EH (cell line): Measurements from ENCODE around the gene XPO4.
A peak's percentile ranks its signal among the peaks of the same experiment; 100 is the strongest.
"Not testable (repeated sequence)": the region's sequence is repeated elsewhere in the genome, so short reads cannot be mapped to it uniquely, and the experiment has no call there.

Experiments used
- DNase-seq: peaks from one replicate; pipeline ENCODE4 v3.0.0-alpha.2; 2015; ENCODE audit warnings: low read depth

XPO4 gene

DNA sequence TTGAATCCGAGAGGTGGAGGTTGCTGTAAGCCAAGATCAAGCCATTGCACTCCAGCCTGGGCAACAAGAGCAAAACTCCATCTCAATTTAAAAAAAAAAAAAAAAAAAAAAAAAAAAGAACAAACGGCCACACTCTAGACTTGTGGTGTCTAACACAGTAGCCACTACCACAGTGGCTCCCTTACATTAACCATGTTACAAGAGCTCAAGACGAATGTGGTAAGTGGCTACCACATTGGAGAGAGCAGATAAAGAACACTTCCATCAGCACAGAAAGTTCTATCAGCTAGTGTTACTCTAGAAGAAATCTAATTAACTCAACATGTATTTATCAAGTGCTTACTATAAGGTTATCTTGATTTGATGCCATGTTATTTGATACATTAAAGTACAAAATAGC, 11.5 kb downstream of the XPO4 start:
- no peak for DNase-seq

DNA sequence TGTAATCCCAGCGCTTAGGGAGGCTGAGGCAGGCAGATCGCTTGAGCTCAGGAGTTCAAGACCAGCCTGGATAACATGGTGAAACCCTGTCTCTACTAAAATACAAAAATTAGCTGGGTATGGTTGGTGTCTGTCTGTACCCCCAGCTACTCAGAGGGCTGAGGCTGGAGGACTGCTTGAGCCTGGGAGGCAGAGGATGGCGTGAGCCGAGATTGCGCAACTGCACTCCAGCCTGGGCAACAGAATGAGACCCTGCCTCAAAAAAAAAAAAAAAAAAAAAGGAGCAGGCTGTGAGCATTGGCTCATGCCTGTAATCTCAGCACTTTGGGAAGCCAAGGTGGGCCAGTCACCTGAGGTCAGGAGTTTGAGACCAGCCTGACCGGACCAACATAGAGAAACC, 12.0 kb downstream of the XPO4 start:
- not testable (repeated sequence) for DNase-seq

DNA sequence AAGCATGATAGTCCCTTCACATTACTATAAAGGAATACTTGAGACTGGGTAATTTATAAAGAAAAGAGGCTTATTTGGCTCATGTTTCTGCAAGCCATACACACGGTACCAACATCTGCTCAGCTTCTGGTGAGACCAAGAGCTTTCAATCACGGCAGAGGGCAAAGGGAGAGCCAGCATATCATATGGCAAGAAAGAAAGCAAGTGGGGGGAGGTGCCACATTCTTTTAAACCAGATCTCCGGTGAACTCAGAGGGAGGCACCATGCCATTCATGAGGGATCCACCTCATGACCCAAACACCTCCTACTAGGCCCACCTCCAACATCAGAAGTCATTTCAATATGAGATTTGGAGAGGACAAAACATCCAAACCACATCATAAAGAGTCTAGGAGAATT, 20.3 kb downstream of the XPO4 start:
- peak; percentile 42 for DNase-seq

DNA sequence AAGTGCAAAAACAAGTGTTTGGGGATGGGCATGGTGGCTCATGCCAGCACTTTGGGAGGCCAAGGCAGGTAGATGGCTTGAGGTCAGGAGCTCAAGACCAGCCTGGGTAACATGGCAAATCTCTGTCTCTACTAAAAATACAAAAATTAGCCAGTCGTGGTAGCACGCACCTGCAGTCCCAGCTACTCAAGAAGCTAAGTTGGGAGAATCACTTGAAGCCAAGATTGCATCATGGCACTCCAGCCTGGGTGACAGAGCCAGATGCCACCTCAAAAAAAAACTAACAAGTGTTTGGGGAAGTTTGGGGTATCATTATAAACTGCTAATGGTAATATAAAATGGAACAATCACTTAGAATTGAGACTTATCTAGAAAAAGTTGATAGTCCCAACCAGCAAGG, 24.6 kb downstream of the XPO4 start:
- no peak for DNase-seq

DNA sequence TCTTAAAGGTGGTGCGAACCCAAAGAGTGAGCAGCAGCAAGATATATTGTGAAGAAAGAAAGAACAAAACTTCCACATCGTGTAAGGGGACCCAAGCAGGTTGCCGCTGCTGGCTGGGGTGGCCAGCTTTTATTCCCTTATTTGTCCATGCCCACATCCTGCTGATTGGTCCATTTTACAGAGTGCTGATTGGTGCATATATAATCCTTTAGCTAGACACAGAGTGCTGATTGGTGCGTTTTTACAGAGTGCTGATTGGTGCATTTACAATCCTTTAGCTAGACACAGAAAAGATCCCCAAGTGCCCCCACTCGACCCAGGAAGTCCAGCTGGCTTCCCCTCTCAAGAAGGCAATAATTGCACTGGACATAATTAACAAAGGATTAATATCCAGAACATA, 25.7 kb downstream of the XPO4 start:
- not testable (repeated sequence) for DNase-seq

DNA sequence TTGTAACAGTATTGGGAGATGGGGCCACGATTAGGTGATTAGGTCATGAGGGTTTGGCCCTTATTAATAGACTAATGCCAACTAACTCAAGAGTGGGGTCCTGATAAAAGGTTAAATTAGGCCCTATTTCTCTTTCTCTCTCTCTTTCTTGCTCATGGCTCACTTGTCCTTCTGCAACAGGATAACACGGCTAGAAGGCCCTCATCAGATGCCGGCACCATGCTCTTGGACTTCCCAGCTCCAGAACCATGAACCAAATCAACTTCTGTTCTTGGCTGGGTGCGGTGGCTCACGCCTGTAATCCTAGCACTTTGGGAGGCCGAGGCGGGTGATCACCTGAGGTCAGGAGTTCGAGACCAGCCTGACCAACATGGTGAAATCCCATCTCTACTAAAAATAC, 28.1 kb downstream of the XPO4 start:
- DNase-seq = not testable (repeated sequence)

DNA sequence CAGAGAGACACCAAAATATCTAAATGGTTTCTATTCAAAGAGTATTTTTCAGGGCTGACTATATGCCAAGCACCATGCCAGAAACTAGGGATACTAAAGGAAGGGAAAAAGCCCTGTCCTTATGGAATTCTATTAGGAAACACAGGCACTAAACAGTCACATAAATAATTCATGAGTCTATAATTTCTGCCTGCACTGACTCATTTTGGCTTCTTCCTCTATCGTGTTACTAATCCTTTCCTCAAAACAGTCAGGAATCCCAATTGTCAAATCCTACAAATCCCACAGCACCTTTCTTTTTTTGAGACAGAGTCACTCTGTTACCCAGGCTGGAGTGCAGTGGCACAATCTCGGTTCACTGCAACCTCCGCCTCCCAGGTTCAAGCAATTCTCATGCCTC, 29.2 kb downstream of the XPO4 start:
- DNase-seq = peak; percentile 71

DNA sequence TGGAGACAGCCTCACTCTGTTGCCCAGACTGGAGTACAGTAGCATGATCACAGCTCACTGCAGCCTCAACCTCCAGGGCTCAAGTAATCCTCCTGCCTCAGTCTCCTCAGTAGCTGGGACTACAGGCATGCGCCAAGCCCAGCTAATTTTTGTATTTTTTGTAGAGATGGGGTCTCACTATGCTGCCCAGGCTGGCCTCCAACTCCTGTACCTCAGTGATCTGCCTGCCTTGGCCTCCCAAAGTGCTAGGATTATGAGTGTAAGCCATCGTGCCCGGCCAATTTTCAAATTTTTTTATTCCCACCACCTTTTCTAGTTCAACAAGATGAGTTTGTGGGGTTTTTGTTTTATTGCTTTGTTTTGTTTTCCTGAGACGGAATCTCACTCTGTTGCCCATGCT, 31.7 kb downstream of the XPO4 start:
- no peak for DNase-seq

DNA sequence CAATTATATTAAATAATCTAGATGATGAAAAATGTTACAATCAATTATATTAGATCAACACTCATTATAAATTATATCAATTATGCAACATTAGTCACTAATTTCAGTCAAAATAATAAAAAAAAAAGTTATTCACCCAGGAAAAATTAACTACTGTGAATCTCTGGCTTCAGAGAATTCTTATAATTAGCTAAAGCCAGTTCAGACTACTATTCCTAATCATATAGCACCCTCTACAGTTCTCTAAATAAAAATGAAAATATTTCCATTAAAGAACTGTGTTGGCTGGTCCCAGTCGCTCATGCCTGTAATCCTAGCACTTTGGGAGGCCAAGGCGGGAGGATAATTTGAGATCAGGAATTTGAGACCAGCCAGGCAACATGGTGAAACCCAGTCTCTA, 33.0 kb downstream of the XPO4 start:
- peak; percentile 27 for DNase-seq

DNA sequence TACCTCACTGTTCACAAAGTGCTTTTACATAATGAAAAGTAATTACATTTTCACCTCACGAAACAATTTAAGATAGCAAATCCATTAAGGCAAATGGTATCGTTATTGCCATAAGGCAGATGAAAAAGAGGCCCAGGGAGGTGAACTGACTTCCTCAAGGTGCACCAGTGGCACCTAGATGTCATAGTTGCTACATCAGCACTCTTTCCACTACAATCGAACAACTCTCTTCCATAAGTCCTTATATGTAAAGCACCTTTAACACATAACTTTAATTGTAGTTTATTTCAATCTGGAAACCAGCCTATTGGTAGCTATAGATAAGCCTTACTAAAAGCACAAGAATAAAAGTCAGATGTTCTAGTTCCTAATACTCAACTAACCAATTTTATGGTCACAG, 35.1 kb downstream of the XPO4 start:
- DNase-seq = no peak

DNA sequence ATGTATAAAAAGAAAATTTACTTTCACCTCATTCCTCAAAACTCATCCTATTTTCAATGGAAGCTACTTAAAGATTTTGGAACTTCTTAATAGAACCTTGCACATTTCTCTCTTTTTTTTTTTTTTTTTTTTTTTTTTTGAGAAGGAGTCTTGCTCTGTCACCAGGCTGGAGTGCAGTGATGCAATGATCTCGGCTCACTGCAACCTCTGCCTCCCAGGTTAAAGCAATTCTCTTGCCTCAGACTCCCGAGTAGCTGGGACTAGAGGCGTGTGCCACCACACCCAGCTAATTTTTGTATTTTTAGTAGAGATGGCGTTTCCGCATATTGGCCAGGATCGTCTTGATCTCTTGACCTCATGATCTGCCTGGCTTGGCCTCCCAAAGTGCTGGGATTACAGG, 40.9 kb downstream of the XPO4 start:
- not testable (repeated sequence) for DNase-seq

DNA sequence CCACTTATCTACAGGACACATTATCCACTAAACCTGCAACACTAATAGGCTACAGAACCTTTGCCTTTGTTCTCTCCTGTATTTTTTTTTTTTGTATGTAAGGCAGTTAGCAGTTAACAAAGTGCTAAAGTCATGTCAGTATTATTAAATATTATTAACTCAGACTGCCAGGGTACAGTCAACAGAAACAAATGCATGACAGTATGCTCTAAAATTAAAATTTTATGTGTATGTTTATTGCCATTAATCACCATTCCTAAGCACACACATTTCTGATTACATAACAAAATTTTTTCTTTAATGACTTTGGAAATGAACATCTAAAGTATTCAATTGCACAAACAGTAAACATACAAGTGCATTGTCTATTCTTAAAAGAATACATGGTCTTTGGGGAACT, 41.7 kb downstream of the XPO4 start:
- DNase-seq = peak; percentile 11

DNA sequence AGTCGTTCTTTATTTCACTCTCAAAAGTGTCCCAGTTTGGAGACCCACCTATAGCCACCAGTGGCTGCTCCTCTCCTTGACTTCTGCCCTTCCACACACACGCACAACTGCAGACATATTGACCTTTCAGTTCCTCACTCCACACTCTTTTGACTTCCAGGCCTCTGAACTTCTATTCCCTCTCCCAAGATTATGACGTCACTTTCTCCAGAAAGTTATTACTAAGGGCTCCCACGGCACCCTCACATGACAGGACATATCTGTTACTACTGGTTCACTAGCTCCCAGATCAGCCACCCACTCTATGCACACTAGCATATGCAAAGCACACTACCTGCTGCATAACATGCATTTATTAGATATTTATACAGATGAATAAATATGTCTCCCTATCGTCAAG, 45.9 kb downstream of the XPO4 start:
- DNase-seq = no peak

DNA sequence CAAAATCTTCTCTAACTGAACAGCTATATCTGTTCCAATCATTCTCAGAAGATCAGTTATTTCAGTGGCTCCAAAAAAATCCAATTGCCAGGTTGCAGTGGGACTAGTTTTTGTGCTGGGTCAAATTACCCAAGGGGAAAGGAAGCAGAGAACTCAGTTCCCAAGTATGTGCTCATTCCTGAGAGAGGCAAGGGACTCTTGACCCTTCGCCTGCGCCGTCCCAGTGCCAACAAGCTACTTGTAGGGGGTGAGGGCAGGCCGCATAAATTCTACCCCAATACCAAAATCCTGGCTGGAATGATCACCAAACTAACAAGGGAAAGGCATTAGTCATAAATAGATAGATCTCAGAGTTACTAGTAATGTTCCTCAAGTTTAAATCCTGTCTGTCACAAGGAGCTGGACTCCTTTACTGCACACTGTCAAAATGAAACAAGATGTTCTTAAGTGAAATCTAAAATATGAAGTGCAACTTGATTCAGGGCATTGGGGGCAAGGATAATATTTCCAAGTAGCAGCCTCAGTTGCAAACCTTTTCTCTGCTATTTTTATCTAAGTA, 50.6 kb downstream of the XPO4 start:
- no peak for DNase-seq

DNA sequence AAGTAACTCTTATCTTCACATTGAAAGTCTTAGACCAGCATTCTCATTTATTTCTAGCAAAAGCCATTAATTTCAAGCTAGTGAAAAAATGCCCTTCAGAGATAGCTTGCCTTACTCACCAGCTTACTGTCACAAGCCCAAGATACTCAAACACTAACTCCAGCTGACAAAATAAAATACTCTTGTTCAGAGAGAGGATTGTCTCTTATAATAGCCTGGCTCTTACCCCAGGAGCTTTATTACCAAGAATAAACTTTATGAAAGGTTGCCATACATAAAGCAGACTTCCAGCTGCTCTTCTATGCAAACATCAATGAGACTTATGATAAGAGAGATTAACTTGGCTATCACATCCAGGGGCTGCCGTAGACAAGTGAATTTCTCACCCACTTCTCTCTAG, 53.6 kb downstream of the XPO4 start:
- DNase-seq = no peak

DNA sequence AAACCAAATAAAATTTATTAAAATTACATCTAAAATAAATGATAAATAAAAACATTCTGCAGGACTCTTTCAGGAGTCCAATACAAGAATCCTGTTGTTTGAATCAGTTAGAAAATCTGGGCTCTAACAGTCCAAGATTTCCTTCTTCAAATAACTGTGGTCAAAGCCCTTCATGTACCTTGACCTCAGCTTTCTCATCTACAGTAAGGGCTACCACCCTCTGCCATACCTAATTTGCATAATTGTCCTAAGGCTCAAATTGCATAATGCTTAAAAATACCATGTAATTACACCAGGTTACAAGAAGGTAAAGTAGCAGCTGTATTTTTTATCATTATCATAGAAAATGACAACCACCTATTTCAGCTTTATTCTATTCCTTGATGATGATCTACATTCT, 54.3 kb downstream of the XPO4 start:
- no peak for DNase-seq

DNA sequence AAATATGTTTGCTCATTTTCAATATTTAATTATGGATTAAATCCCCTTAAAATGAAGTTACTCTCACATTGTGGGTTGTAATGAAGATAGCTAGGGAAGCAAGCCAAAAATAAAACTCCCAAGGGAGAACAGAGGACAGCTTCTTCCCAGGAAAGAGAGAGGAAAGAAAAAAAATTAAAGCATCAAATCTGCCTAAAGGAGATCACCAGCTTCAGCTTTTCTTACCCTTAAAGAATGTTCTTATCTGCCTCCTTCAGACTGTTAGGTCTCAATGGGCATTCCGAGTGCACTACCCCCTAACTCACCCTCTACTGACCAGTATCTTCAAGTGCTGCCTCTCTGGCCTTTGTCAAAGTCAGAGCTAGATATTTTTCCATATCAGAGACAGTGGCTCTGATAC, 55.2 kb downstream of the XPO4 start:
- DNase-seq = no peak

DNA sequence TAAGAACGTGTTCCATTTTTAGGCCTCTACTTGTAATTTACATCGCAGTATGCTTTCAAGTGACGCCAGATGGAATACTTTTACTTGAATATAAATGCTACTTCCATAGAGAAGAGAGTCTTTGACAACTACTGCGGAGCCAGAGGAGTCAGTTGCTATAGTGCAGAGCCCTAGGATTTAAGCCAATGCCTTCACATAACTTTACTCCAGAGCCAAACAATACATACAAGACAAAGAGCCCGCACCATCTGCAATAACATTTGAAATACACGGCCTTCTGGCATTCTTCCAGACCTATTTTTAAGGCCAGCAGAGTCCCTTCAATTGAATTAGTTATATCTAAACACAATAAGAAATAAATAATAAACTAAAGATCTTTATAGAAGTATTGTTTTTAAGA, 59.4 kb downstream of the XPO4 start:
- DNase-seq = no peak

DNA sequence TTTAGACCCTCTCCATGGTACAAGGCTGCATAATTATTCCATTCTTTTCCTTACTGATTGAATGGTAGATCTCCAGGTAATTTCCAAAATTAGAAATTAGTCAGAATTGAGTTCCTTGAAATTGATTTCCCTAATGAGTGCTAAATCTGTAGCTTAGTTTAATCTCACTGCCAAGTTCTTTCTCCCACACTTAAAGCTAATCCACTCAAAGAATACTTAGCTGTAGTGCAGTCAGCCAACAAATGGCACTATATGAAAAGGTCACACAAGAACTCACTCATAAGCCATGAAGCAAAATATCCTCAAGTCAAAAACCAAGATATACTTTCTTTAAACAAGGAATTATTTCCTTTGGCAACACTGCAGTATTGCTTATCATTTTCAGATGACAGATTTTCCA, 62.0 kb downstream of the XPO4 start:
- no peak for DNase-seq

DNA sequence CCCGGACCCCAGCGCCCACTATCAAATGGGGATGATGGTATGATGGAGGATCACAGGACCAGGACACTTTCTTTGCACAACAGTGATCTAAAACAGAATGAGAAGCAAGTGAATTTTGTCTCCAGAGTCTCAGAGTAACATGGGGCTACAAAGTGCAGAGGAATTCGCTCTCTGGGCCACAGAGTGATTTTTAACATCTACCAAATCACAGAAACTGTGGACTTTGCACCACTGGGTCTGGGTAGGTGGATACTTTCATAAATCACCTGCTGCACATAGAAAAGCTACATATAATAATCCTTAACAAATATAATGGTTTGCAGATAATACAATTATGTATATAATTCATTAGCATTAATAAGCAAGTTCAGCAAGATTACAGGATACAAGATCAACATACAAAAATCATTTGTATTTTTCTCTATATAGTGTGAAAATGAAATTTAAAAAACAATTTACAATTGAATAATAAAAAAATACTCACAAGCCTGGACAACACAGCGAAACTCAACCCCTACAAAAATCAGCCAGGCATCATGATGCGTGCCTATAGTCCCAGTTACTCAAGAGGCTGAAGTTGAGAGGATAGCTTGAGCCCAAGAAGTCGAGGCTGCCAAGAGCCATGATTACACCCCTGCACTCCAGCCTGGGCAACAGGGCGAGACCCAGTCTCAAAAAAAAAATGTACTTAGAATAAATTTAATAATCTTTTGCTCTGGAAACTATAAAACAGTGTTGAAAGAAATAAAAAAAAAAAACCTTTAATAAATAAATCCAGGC, 68.5 kb downstream of the XPO4 start:
- no peak for DNase-seq

DNA sequence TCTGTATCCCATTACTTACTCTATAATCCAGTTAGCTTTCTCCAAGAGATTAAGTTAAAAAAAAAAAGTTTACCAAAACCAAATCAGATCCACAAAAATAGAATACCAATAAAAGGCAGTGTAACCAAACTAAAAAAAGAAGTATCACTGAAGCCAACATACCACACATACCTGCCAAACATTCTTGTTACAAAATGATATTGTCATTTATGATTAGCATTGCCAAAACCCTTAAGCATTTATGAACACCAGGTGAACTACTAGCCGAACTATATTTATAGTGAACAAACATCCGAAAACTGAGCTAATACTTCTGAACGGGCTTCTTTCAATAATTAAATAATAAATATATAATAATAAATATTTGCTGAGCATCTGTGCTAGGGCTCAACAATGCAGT, 69.7 kb downstream of the XPO4 start:
- DNase-seq = no peak

DNA sequence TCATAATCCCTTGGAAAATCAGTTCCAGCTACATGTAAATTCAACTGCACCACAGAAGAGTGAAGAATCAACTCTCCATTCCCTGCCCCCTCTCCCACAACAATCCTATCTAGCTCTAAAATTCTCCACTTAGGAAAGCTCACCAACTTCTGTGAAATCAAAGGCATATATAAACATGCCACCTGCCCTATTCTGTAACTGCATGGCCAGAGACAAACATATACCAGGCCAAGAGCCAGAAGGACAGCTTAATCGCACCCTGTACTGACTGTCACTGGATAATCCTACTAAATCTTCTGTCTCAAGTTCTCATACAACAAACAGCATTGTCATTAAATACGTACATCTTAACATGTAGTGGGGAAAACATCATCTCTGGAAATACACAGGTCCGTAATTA, 70.6 kb downstream of the XPO4 start:
- no peak for DNase-seq

DNA sequence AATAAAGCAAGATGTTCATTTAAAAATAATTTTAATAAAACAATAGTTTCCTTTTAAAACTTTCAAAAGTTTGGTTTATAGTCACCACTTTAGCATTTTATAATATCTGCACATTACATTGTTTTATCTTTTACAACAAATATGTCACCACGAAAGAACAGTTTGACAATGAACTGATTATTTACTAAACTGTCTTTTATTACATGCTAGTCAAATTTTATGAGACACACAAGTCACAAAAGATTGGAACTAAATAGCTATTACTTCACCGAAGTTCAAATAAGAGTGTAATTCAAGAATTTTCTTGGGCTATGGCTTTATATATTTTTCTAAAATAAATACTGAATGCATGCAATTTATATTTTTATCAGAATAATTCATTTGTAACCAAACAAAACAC, 71.3 kb downstream of the XPO4 start:
- no peak for DNase-seq
